Smooth muscle cell (in vitro differentiated cells): Measurements from ENCODE around the gene DPY19L2. TPM values are rescaled to one million over a fixed set of nuclear protein-coding genes. Genes with fewer than 3 reads are reported as not detected.

ENCODE experiments used
- DNase-seq: peaks from one replicate; lab custom pipeline; 2025; ENCODE audit not compliant: unreplicated experiment; lab: John Stamatoyannopoulos, UW
- H2AFZ ChIP-seq: fragments of 200-600 bp; sonication (generic); 2 replicates; pipeline ENCODE4 v1.6.0; 2016; ENCODE audit warnings: antibody characterized with exemption, low read depth, mild to moderate bottlenecking
- H3F3A ChIP-seq: fragments of 200-600 bp; sonication (generic); 2 replicates; pipeline ENCODE4 v1.6.0; 2017; ENCODE audit warnings: antibody characterized with exemption, low read depth
- H3K27ac ChIP-seq: fragments of 200-600 bp; sonication (generic); 2 replicates; pipeline ENCODE4 v1.5.1; 2016; ENCODE audit warnings: low read depth, mild to moderate bottlenecking
- H3K27me3 ChIP-seq: fragments of 200-600 bp; sonication (generic); 2 replicates; pipeline ENCODE4 v1.6.1; 2016; ENCODE audit warnings: low read depth, mild to moderate bottlenecking
- H3K36me3 ChIP-seq: fragments of 200-600 bp; sonication (generic); 2 replicates; pipeline ENCODE4 v1.5.1; 2016; ENCODE audit warnings: low read depth
- H3K4me1 ChIP-seq: fragments of 200-600 bp; sonication (generic); 2 replicates; pipeline ENCODE4 v1.5.1; 2016; ENCODE audit warnings: low read depth
- H3K4me2 ChIP-seq: fragments of 200-600 bp; sonication (generic); 2 replicates; pipeline ENCODE4 v1.6.0; 2016; ENCODE audit warnings: mild to moderate bottlenecking
- H3K4me3 ChIP-seq: fragments of 200-600 bp; sonication (generic); 2 replicates; pipeline ENCODE4 v1.5.1; 2016; ENCODE audit warnings: mild to moderate bottlenecking
- H3K79me2 ChIP-seq: fragments of 200-600 bp; sonication (generic); 2 replicates; pipeline ENCODE4 v1.6.0; 2016; ENCODE audit warnings: low read depth, mild to moderate bottlenecking
- H3K9ac ChIP-seq: fragments of 200-600 bp; sonication (generic); 2 replicates; pipeline ENCODE4 v1.6.0; 2016; ENCODE audit warnings: low read depth
- H3K9me3 ChIP-seq: fragments of 200-600 bp; sonication (generic); replicated peaks from 2 replicates; pipeline ENCODE4 v1.5.1; 2016; ENCODE audit warnings: low read depth
- H4K20me1 ChIP-seq: fragments of 200-600 bp; sonication (generic); 2 replicates; pipeline ENCODE4 v1.6.0; 2016; ENCODE audit warnings: low read depth
- CTCF ChIP-seq: fragments of 200-600 bp; sonication (generic); IDR thresholded peaks from 2 replicates; pipeline ENCODE4 v1.5.1; 2017; ENCODE audit warnings: borderline replicate concordance, mild to moderate bottlenecking, antibody characterized with exemption; ENCODE audit not compliant: insufficient read depth, poor library complexity, severe bottlenecking
- WGBS: methylation state at CpG from one replicate; pipeline ENCODE4 v1.1.7; 2016; ENCODE audit warnings: low lambda C conversion rate; 5-methylcytosine and 5-hydroxymethylcytosine counted together
- polyA plus RNA-seq: library from polyadenylated mRNA; unstranded; fragments of >200 nt; fragmentation: Nextera tagmentation; extraction: Ambion mirVana; gene quantifications from 2 replicates; pipeline ENCODE4 v1.2.1, GENCODE V29; 2016
- total RNA-seq: library from RNA; depleted of rRNA; stranded (reverse); fragments of >200 nt; gene quantifications from 2 replicates; pipeline ENCODE4 v1.2.3, GENCODE V29; 2014

DPY19L2 gene
- total and polyA plus RNA-seq, 2 experiments from 2014 or later, result 0.58 TPM; not detected in 1

- Histone ChIP-seq H4K20me1 (no peaks in the 10 kb centered on the region), H3K79me2 (no peaks in the 10 kb centered on the region), H3K9ac (no peak overlapping the region), H3K27ac (no peak overlapping the region), H3K4me1 (no peaks in the 10 kb centered on the region), H3K4me3 (no peak overlapping the region), H3K9me3 (no peaks in the 10 kb centered on the region), H3K27me3 (peaks cover 16% of the 10 kb centered on the region), H2AFZ (no peak overlapping the region), H3F3A (no peaks in the 10 kb centered on the region), H3K4me2 (no peak overlapping the region), H3K36me3 (no peaks in the 10 kb centered on the region)
- 73% methylated on average over 2 of the region's 2 CpGs for WGBS
- no peak for TF ChIP-seq CTCF
- DNase-seq, result no peak
Observed at GRCh38 chr12:63521706-63522105, 146.6 kb downstream of the DPY19L2 start.

Other genes with a start within 250 kb of the DPY19L2 start
- 11.1 and 14.4 TPM in 2 replicates for gene RXYLT1, start 111.4 kb upstream of the DPY19L2 start, total RNA-seq
- 9.4 and 12.7 TPM in 2 replicates for gene RXYLT1, start 111.4 kb upstream of the DPY19L2 start, polyA plus RNA-seq
- gene SRGAP1, start 176.2 kb upstream of the DPY19L2 start, total RNA-seq, result 5.9 and 6.1 TPM in 2 replicates
- 4.0 and 9.7 TPM in 2 replicates for gene SRGAP1, start 176.2 kb upstream of the DPY19L2 start, polyA plus RNA-seq